ENCODE results near the gene ANKDD1B.

DNA sequence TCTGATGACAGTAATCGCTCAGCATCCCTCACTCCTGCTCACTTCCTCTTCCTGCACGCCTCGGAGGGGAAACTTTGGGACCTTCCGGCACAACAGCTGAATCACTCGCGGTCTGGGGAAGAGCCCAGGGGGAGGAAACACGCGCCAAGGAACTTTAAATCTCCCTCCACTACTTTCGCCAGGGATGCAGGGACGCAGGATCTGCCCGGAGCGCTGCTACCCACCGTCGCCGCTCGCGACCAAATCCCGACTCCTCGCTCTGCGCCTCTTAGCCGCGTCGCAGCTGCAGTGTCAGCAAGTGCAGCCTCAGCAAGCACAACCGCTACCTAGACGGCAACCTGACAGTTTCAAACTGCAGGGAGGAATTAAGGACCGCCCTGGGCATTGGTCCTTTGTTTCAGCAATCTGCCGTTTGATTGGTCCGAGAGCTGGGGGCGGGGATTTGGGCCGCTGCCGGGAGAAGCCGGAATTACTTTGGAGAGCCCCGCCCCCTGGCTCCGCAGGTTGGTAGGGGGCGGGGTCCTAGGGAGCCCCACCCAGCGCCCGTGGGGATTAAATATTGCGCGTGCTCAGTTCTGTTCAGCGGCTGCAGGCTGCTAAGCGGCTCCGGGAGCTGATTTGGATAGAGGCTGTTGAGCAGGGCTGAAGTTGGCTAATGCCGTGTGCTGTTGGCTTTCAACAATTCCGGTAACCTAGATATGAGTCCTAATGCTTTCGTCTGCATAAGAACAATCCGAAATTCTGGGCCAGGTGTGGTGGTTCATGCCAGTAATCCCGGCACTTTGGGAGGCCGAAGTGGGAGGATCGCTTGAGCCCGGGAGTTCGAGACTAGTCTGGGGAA is 106.0 kb downstream of the ANKDD1B start, which contains the start of gene POC5:
- no peak for TF ChIP-seq POLR2A (IDR thresholded peaks at IDR 0.05)
- TF ChIP-seq, protein P1, sequence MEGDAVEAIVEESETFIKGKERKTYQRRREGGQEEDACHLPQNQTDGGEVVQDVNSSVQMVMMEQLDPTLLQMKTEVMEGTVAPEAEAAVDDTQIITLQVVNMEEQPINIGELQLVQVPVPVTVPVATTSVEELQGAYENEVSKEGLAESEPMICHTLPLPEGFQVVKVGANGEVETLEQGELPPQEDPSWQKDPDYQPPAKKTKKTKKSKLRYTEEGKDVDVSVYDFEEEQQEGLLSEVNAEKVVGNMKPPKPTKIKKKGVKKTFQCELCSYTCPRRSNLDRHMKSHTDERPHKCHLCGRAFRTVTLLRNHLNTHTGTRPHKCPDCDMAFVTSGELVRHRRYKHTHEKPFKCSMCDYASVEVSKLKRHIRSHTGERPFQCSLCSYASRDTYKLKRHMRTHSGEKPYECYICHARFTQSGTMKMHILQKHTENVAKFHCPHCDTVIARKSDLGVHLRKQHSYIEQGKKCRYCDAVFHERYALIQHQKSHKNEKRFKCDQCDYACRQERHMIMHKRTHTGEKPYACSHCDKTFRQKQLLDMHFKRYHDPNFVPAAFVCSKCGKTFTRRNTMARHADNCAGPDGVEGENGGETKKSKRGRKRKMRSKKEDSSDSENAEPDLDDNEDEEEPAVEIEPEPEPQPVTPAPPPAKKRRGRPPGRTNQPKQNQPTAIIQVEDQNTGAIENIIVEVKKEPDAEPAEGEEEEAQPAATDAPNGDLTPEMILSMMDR (IDR thresholded peaks at IDR 0.05) = no peak

Data from testis (tissue), 2 donors.